ENCODE measurements around the gene PLA2R1. TPM values are rescaled to one million over a fixed set of nuclear protein-coding genes. Genes with fewer than 3 reads are reported as not detected.

Gene PLA2R1
- total RNA-seq, 8 experiments from 2014 or later, result 0.05 to 31.2 (median 3.2) TPM

DNA sequence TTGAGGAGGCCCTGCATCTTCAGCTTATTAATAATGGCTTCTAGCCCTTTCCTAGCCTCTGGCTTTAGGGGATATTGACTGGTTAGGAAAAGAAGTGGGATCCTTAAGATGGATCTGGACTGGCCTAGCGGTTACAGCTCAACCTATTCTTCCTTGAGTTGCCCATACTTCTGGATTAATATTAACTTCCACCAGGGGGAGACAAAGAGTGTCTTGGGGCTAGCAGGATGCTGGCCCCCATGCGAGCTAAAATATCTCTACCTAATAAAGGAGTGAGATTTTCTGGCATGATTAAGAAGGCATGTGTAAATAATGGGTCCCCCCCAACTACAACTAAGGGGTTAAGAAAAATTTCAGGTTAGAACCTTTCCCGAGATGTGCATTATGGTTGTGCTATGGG, 23.2 kb upstream of the PLA2R1 start:
- WGBS, 10 experiments, result 40 to 100% (median 88%) methylated on average over 1 to 3 of the region's 3 CpGs; no CpG with 5 or more reads in 3 of the 10 experiments
- no peak overlapping the region for H3K4me3 ChIP-seq
- no peak for ATAC-seq (replicated peaks in 6 of 8)
- in situ Hi-C loops (cut with MboI; ENCODE audit: low pct_unique_long_range_greater_than_20kb in 2 of 9, low sequenced_read_pairs in 9 of 9, unreplicated experiment in 9 of 9), result loop anchor here in 1 of 9 experiments (25.0 kb wide), 1 partner anchor 902 kb away; no protein-coding TSS in a partner anchor
- no peaks in the 10 kb centered on the region for H3K4me1 ChIP-seq (replicated peaks in 1 of 2)
- no peak overlapping the region for H3K27ac ChIP-seq

DNA sequence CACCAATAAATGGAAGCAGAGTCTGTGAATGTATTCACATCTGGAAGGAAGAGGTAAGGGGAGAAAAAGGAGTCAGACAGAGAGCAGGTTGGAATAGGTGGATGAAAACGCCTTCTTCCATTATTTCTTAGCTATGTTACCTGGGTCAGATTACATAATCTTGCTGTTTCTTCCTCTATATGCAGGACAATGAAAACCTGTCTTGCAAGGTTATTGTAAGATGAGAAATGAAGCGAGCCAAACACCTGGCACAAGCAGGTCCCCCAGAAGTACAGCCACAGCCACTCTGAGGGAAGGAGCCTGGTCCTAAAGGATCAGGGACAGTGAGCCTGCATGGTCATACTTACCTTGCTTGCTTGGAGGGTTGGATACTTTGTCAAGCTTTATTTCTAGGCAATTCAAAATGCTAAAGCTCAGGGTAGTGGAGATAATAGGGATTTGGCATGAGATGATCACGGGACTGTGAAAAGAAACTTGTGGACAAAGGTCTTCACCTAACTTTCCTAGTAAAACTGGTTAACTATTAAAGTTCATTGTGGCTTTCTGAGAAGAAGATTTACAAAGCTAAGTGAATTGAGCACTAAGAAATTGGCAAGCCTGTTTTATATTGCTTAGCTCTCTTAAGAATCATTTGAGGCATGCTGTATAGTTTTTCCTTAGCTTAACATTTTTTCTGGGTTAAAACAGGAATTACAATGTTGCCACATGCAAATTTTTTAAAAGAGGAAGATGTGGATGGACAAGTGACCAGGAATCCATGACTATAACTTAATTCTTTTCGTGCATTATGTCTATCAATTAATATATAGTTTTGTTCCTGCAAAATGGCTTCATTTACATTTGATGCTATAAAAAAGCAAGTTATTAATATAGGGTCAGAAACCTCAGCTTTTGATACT, 15.7 kb upstream of the PLA2R1 start:
- in situ Hi-C loops (cut with MboI; ENCODE audit: low pct_unique_long_range_greater_than_20kb in 2 of 9, low sequenced_read_pairs in 9 of 9, unreplicated experiment in 9 of 9), result loop anchor here in 1 of 9 experiments (25.0 kb wide), 1 partner anchor 909 kb away; no protein-coding TSS in a partner anchor
- WGBS, 10 experiments, result 61 to 80% (median 70%) methylated on average over 2 to 4 of the region's 4 CpGs; no CpG with 5 or more reads in 1 of the 10 experiments

DNA sequence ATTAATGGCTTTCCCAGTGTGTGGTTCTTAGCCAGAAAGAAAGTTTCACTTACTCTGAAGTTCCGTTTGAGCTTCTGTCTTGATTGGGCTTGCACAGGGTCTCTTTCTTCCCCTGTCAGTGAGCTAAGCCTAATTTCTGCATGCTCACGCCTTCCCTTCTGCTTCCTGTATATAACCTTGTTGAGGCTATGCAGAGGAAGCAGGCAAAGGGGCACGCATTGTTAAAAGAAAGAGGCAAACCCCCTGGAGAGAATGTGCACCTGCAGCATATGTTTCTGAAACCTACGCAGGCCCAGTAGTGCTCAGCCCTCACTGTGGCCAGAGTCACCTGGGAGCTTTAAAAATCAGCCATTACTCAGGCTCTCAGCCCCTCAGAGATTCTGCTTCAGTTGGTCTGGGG, 14.5 kb upstream of the PLA2R1 start:
- Histone ChIP-seq H3K27ac (no peak overlapping the region), H3K4me3 (no peak overlapping the region), H3K4me1 (replicated peaks in 1 of 2) (no peaks in the 10 kb centered on the region)
- 53 to 90% (median 79%) methylated on average over 2 to 4 of the region's 4 CpGs; no CpG with 5 or more reads in 2 of the 10 experiments for WGBS, 10 experiments
- in situ Hi-C loops (cut with MboI; ENCODE audit: low pct_unique_long_range_greater_than_20kb in 2 of 9, low sequenced_read_pairs in 9 of 9, unreplicated experiment in 9 of 9), result loop anchor here in 1 of 9 experiments (25.0 kb wide), 1 partner anchor 910 kb away; no protein-coding TSS in a partner anchor
- no peak for ATAC-seq (replicated peaks in 6 of 8)

More for the DNA sequence above, 15.7 kb upstream of the PLA2R1 start:
- no peak for ATAC-seq (replicated peaks in 6 of 8)
- Histone ChIP-seq H3K27ac (no peak overlapping the region), H3K4me1 (replicated peaks in 1 of 2) (no peaks in the 10 kb centered on the region), H3K4me3 (no peak overlapping the region)

DNA sequence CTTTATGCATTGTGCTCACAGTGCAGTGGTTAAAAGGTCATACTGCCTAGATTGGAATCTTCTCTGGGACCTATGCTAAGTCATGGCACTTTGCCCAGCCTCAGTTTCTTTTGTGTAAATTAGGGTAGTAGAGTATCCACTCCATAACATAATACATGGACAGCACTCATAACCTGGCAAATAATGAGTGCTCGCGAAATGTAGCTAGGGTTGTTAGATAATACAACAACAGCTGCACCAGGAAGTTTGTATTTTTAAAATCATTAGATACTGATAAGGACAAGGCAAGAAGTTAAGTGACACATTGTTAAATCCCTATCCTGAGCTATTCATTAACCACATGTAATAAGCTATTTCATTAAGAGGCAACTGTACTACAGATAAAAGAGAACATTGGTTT, 13.8 kb upstream of the PLA2R1 start:
- no peak overlapping the region for H3K27ac ChIP-seq
- H3K4me1 ChIP-seq (replicated peaks in 1 of 2), result no peaks in the 10 kb centered on the region
- ATAC-seq (replicated peaks in 6 of 8), result no peak
- 94 to 100% (median 100%) methylated on average over 2 of the region's 2 CpGs; no CpG with 5 or more reads in 3 of the 10 experiments for WGBS, 10 experiments
- no peak overlapping the region for H3K4me3 ChIP-seq
- in situ Hi-C loops (cut with MboI; ENCODE audit: low pct_unique_long_range_greater_than_20kb in 2 of 9, low sequenced_read_pairs in 9 of 9, unreplicated experiment in 9 of 9), result loop anchor here in 1 of 9 experiments (25.0 kb wide), 1 partner anchor 911 kb away; no protein-coding TSS in a partner anchor

DNA sequence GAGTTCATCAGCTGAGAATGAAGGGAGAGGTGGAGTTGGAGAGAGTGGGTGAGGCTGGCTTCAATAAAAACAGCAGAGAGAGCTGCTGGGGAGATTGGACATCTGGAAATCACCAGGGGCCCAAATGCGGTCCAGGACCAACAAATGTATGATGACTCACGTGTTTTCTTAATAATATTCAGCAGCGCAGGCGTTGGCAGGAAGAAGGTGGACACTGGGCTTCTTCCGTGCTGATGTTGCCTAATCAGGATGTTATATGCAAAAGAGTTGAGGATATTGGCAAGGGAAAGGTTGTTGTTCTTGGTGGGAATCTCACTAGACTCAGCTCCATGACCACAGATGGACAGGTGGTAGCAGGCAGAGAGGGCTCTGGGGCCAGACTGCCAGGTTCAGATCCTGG, 12.8 kb upstream of the PLA2R1 start:
- peak in 3 of 8 experiments; percentile 95 to 99 (median 96) for ATAC-seq (replicated peaks in 6 of 8)
- in situ Hi-C loops (cut with MboI; ENCODE audit: low pct_unique_long_range_greater_than_20kb in 2 of 9, low sequenced_read_pairs in 9 of 9, unreplicated experiment in 9 of 9), result loop anchor here in 1 of 9 experiments (25.0 kb wide), 1 partner anchor 912 kb away; no protein-coding TSS in a partner anchor
- no peaks in the 10 kb centered on the region for H3K4me1 ChIP-seq (replicated peaks in 1 of 2)
- H3K27ac ChIP-seq, result no peak overlapping the region
- WGBS, 10 experiments, result 0 to 100% (median 73%) methylated on average over 1 to 5 of the region's 5 CpGs; no CpG with 5 or more reads in 4 of the 10 experiments
- H3K4me3 ChIP-seq, result no peak overlapping the region

DNA sequence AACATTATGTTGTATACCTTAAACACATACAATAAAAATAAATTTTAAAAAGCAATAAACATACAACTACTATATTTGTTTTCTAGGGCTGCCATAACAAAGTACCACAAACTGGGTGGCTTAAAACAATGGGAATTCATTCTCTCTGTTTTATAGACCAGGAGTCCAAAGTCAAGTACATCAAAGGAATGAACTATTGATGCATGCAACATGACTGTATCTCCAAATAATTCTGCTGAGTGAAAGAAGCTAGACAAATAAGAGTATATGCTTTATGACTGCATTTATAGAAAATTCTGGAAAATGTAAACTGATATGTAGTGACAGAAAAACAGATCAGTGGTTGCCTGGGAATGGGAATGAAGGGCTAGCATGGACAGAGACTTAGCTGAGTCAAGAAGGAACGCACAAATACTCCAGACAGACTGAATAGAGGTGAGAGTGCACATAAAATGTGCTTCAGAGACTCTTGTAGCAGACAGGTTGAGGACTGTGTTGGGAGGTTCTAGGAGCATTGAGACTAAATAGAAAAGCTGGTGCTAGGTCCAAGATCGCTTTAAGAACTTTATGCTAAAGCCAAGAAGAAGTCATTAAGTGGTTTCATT, 11.0 kb upstream of the PLA2R1 start:
- in situ Hi-C loops (cut with MboI; ENCODE audit: low pct_unique_long_range_greater_than_20kb in 2 of 9, low sequenced_read_pairs in 9 of 9, unreplicated experiment in 9 of 9), result no loop called here
- ATAC-seq (replicated peaks in 6 of 8), result no peak
- Histone ChIP-seq H3K4me3 (no peak overlapping the region), H3K27ac (no peak overlapping the region), H3K4me1 (replicated peaks in 1 of 2) (no peaks in the 10 kb centered on the region)
- 0 to 100% (median 66%) methylated on average over 1 to 2 of the region's 2 CpGs; no CpG with 5 or more reads in 2 of the 10 experiments for WGBS, 10 experiments

DNA sequence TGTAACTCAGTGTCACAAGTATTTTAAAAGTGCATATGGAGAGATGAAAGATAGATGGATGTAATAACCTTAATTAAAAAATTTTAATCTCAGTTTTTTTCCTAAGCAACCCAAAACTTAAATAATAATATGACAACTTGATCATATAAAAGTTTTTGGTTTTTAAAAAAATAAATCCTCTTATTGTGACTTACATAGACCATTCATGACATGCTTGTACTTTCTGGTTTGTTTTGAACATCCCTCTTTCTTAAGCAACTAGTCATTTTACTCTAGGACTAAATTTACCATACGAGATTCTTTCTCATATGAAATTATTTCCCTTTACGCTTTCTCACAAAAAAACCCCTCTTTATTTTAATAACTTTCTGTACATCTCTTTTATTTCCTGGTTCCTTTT, 6.5 kb upstream of the PLA2R1 start:
- Histone ChIP-seq H3K4me1 (replicated peaks in 1 of 2) (no peaks in the 10 kb centered on the region), H3K27ac (no peak overlapping the region), H3K4me3 (no peak overlapping the region)
- WGBS, 10 experiments, result 42 to 83% (median 63%) methylated on average over 2 of the region's 2 CpGs
- in situ Hi-C loops (cut with MboI; ENCODE audit: low pct_unique_long_range_greater_than_20kb in 2 of 9, low sequenced_read_pairs in 9 of 9, unreplicated experiment in 9 of 9), result no loop called here
- no peak for ATAC-seq (replicated peaks in 6 of 8)

DNA sequence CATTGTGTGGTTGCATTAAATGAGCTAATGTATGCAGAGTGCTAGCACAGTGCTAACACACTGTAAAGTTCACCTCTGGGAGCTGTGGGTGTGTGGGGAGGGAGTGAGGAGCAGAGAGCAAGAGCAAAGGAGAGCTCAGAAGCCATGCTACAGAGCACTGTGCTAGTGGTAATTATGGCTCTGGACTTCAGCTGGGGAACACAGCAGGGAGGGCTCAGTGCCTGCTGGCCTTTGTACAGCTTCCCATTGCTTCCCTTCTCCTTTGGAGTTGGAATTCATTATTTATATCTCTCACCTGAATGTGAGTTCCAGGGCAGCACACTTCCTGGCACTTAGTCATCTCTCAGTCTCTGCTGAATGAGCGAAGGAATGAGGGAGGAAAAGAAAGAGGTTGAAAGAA, 2.5 kb upstream of the PLA2R1 start:
- peak in 2 of 8 experiments; percentile 23 to 51 for ATAC-seq (replicated peaks in 6 of 8)
- H3K27ac ChIP-seq, result no peak overlapping the region

DNA sequence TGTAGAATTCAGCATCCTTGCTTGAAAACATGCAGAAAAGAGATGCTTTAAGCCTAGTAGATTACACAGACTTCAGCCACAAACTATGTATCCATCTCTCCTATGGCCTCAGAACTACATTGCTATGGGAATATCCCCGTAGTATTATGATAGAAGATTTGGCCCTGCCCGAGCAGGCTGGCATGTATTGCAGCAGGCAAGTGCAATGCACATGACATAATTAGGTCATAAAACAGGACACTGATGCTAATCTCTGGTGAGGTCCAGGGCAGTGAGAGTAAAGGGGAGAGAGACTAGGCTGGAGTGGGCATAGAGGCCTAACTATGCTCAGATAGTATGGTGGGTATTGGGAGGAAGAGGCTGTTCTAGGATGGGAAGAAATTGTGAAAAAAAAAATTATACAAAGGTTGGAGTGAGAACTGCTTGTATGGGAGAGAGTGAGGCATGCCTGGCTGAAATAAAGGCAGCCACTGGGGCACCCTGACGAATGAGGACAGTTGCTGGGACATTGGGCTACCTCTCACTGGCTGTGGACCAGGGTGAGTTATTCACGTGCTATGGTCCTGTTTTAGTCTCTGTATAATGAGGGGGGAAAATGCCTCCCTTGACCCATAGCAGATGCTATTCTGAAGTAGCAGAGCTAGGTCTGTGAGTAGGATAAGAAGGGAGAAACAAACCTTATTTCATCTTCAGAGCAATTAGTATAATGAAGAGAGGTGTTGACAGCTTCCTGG, 1.6 kb upstream of the PLA2R1 start:
- Histone ChIP-seq H3K4me3 (no peak overlapping the region), H3K4me1 (replicated peaks in 1 of 2) (peaks cover 0 to 12% of the 10 kb centered on the region in 2 donors), H3K27ac (no peak overlapping the region)
- in situ Hi-C loops (cut with MboI; ENCODE audit: low pct_unique_long_range_greater_than_20kb in 2 of 9, low sequenced_read_pairs in 9 of 9, unreplicated experiment in 9 of 9), result no loop called here
- peak in 5 of 8 experiments; percentile 30 to 77 (median 56) for ATAC-seq (replicated peaks in 6 of 8)
- WGBS, 10 experiments, result 40 to 94% (median 76%) methylated on average over 1 to 3 of the region's 4 CpGs

More for the DNA sequence above, 2.5 kb upstream of the PLA2R1 start:
- peaks cover 0 to 12% of the 10 kb centered on the region in 2 donors for H3K4me1 ChIP-seq (replicated peaks in 1 of 2)
- 89 to 100% (median 100%) methylated on average over 1 of the region's 1 CpG; no CpG with 5 or more reads in 6 of the 10 experiments for WGBS, 10 experiments
- in situ Hi-C loops (cut with MboI; ENCODE audit: low pct_unique_long_range_greater_than_20kb in 2 of 9, low sequenced_read_pairs in 9 of 9, unreplicated experiment in 9 of 9), result no loop called here
- H3K4me3 ChIP-seq, result no peak overlapping the region

DNA sequence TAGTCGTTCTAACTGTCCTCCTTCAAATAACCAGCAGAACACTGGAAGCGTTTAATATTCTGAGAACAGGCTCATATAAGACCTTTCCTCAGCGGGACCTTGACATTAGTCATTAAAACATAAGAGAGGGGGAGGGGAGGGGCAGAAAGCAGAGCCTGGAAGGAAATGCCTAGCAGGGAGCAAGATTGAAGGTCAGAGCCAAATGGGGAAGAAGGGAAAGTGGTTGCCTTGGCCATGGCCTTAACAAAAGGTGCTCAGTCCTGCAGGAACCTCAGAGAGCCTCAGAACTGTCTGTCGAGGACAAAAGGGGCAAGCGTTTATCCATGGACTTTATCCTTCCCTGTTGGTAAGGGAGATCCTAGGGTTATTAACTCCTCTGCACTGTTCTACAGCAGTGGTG, 856 bp upstream of the PLA2R1 start:
- Histone ChIP-seq H3K27ac (no peak overlapping the region), H3K4me3 (no peak overlapping the region), H3K4me1 (replicated peaks in 1 of 2) (peaks cover 0 to 12% of the 10 kb centered on the region in 2 donors)
- in situ Hi-C loops (cut with MboI; ENCODE audit: low pct_unique_long_range_greater_than_20kb in 2 of 9, low sequenced_read_pairs in 9 of 9, unreplicated experiment in 9 of 9), result no loop called here
- no peak for ATAC-seq (replicated peaks in 6 of 8)
- WGBS, 10 experiments, result 0 to 60% (median 46%) methylated on average over 1 to 5 of the region's 5 CpGs; no CpG with 5 or more reads in 4 of the 10 experiments

DNA sequence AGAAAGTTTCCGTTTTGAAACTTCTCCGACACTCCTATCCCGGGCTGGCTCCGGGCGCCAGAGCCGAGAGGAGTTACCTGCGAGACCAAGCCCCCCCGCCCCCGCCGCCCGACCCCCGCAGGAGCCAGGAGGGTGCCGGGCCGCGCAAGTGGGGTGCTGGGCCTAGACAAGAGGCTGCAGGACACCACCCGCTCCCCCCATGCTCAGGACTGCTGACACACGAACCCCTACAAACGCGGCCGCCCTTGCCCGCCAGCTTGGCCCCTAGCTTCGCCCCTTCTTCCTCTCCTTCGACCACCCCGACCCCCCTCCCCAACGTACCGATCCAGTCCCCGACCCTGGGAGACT, 497 bp downstream of the PLA2R1 start:
- H3K27ac ChIP-seq, result no peak overlapping the region
- ATAC-seq (replicated peaks in 6 of 8), result peak in 4 of 8 experiments; percentile 14 to 29 (median 22)
- WGBS, 10 experiments, result 0% methylated on average over 2 of the region's 27 CpGs; no CpG with 5 or more reads in 9 of the 10 experiments
- H3K4me3 ChIP-seq, result peak overlapping the region; percentile 29 to 47 (median 35)
- H3K4me1 ChIP-seq (replicated peaks in 1 of 2), result peaks cover 0 to 12% of the 10 kb centered on the region in 2 donors
- in situ Hi-C loops (cut with MboI; ENCODE audit: low pct_unique_long_range_greater_than_20kb in 2 of 9, low sequenced_read_pairs in 9 of 9, unreplicated experiment in 9 of 9), result no loop called here

DNA sequence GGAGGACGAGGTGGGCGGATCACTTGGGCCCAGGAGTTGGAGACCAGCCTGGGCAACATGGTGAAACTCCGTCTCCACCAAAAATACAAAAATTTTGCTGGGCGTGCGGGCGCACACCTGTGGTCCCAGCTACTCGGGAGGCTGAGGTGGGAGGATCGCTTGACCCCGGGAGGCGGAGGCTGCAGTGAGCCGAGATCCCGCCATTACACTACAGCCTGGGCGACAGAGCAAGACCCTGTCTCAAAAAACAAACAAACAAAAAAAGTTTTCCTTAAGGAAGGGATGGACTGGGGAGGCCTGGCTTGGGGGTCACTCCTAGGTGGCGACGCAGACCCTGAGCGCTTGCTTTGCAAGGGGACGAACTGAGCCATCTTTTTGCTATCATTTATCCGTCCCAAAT, 882 bp downstream of the PLA2R1 start:
- H3K27ac ChIP-seq, result no peak overlapping the region
- peak overlapping the region in 3 of 5 donors; percentile 35 to 47 (median 37) for H3K4me3 ChIP-seq
- no peak for ATAC-seq (replicated peaks in 6 of 8)
- in situ Hi-C loops (cut with MboI; ENCODE audit: low pct_unique_long_range_greater_than_20kb in 2 of 9, low sequenced_read_pairs in 9 of 9, unreplicated experiment in 9 of 9), result no loop called here
- H3K4me1 ChIP-seq (replicated peaks in 1 of 2), result peaks cover 0 to 12% of the 10 kb centered on the region in 2 donors
- 18 to 100% (median 87%) methylated on average over 2 to 11 of the region's 18 CpGs; no CpG with 5 or more reads in 5 of the 10 experiments for WGBS, 10 experiments
